Right renal cortex interstitium (tissue), 3 donors: ENCODE results near the gene SPTSSB. TPM values are rescaled to one million over a fixed set of nuclear protein-coding genes. Genes with fewer than 3 reads are reported as not detected.
A peak's percentile ranks its signal among the peaks of the same experiment; 100 is the strongest.

Experiments
- DNase-seq, 3 donors: peaks; one replicate each; pipeline ENCODE4 v3.0.0-alpha.2; 2013; ENCODE audit warnings: low read depth in 3 of 3, low spot score in 2 of 3
- polyA plus RNA-seq, 3 donors: library from polyadenylated mRNA; unstranded; fragments of 120-200 nt; gene quantifications; one replicate each; pipeline ENCODE4 v1.2.1, GENCODE V29; 2013; ENCODE audit not compliant: insufficient read length in 3 of 3

Gene SPTSSB
- polyA plus RNA-seq, 3 donors, result 3.0 to 5.7 (median 3.4) TPM

DNA sequence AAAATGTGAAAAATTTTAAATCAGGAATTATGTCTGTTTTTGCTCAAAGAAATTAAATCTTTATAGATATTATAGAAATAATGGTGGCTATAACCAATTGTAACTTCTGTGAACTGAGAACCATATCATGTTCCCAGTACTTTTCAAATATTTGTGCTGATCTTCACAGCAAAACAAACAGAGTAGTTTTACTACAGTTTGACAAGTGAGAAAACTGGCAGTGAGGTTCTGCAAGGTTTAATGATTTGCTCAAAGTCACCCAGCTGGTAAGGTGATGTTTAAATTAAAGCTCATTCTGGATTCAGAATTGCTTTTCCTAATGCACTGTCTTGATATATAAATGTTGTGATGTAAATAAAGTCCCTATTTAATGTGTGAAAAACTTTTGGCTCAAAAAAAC is 22.0 kb upstream of the SPTSSB start:
- DNase-seq, result no peak

DNA sequence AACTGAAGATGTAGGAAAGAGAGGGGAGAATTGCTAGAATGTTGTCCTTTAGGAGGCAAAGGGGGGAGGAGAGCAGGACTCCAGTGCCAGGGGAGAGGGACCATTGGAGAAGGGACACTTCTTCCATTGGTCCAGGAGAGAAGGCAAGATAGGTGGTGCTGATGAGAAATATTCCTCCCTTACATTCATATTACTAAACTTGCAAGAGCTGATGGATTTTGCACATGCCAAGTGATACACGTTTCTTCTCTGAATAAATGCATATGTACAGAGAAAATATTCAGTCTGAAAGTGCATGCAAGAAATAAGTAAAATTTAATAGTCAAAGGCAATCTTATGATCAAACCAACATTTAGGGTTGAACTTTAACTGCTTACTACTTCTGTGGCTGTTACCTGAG is 21.5 kb upstream of the SPTSSB start:
- no peak for DNase-seq

DNA sequence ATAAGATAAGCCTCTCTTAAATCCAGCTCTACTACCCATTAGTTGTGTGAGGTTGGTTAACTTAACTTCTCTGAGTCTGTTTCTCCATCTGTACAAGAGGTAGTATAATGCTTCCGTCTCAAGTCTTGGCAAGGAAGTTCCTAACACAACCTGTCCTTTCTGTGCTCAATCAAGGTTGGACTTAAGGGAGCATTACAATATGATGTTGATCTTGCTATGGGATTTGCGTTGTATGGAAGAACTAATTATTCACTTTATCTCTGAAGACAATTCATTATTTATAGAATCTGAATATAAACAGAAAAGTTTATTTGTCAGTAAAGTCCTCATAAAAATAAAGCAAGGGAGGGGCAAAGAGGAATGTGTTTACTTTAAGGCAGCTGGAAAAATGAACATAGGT is 18.9 kb upstream of the SPTSSB start:
- DNase-seq, result no peak

DNA sequence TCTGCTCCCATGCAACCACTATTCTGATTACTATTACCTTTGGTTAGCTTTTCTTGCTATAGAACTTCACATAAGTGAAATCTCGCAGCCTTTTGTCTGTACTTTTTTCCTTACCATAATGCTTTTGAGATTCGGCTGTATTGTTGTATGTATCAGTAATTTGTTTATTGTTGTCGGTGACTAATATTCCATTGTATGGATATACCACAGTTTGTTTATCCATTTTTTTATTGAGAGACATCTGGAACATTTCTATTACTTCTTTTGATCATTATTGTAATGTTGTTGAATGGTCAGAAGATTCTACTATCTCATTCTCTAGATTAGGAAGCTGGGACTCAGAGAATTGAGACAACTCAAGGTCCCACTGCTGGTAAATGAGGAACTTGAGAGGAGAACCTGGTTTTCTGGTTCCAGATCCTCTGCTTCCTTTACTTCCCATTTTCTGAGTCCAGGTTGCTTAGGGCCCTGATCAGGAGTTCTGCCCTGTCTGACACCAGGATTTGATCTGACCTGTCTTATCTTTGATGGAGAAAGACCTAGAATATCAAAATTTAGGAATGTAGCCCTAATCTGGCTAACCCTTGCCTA is 18.2 kb upstream of the SPTSSB start:
- DNase-seq, result no peak

DNA sequence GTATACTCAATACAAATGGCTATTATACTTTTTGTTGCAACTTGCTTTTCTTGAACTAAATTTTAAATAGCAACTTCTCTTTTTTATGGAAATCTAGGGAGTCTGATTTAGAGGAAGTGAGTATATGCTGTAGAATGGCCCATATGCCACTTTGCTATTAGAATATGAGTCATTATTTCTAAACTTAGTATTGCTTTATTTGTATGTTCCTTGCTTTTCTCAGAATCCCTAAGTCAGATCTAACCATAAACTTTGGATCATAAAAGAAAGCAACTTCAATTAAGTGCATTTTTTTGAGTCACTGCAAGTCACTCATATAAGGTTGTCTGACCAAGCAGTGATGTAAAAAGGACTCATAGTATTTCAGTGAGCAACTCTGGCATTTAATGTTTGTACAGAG is 17.5 kb upstream of the SPTSSB start:
- no peak for DNase-seq

DNA sequence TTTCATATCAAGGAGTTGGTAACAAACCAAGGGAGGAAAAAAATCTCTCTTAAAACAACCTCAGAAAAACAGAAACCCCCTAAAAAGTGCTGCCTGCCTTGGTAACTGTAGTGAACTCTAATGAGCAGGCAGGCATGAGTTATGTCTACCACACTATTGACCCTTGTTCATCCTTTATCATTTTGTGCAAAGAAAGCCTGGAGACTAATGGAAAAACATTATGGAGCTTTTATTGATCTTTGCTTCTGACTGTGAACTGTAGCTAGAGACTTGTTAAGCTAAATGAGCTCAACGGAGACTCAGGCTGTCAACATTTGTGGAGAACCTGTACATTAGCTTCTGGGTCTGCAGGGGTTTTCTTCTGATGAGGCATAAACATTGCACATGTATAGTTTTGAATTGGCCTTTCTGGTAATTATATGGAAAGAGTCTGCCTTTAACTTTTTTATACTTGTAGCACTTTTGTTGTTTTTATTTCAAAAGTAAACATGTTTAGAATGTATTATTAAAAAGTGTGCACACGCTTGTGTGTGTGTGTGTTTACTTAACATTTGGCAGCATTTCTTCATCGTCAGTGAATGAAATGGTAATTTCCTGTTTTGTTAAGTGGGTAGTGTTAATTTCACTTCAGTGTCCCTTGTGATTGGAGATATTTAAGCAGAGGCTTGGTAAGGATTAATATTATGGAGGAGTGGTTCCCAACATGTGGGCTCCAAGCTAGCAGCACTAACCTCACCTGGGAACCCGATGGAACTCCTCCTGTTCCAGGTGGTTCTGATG is 15.9 kb upstream of the SPTSSB start:
- DNase-seq, result no peak

DNA sequence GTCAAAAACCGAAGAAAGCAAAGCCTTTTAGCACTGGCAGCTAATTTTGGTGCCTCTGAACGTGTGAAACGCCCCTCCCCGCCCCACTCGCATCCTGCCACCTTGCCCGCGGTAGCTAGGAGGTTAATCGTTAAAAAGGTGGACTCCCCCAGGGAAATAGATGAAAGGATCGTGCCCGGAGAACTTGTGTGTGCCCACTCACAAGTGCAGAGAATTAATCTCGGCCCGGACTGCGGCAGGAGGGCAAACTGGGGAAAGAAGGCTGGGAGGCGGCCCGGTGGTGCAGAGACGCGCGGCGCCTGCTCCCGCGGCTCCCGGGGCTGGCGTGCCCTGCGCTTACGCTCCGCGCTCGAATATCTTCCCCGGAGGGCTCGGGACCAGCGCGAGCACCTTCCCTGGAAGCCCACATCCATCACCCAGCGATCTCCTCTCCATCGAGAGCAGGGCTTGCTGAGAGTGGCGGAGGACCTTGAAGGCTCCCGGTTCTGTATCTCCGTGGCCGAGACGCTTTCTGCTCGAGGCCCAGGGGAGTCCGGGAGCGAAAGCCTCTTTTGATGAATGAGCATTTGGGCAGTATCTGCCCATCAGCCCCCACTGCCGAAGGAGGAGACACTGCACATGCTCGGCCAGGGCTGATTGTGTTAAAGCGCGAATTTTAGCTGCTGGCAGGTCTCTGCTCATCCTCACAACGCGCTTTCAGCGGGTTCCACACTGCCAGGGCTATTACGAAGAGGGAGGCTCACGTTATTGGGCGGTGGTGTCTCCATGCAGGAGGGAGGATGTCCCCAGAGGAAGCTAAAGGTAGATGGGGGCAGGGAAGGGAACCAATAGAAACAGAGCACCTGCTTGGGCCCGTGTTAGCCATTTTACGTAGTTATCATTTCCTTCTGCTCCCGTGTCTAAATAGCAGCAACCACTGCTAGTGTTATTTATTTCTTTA is 1.3 kb upstream of the SPTSSB start:
- DNase-seq, result peak; percentile 13 to 16 (median 14)

DNA sequence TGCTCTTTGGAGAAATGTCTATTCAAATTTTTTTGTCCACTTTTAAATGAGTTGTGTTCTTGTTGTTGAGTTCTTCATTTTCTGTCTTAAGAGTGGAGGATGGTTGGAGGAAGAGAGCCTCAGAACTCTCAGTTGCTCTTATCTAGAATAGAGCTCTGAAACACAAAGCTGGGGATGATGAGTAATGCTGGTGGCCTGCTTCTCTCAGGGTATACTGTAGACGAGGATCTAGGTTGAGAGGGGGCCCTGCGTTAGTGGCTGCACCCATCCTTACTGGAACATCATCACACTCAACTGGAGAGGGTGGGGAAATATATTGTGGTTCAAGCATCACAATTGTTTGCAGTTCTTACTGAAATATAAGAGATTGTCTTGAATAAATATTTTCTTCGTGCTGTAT is 1.8 kb downstream of the SPTSSB start:
- no peak for DNase-seq

DNA sequence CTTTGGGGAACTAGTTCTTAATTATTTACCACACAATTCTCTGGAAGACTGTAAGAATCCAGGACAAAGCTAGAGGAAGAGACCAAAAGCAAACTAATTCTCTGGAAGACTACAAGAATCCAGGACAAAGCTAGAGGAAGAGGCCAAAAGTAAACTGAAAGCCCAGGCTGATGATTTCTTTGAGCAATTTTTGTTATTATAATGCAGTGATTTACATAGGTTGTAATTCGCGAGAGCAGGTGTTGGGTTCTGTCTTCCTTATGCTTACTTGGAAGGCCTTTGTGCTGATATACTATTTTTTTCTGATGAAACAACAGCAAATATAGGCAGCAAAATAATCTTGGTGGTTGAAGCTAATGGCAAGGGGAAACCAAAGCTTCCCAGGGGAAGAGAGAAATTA is 5.2 kb downstream of the SPTSSB start:
- no peak for DNase-seq

DNA sequence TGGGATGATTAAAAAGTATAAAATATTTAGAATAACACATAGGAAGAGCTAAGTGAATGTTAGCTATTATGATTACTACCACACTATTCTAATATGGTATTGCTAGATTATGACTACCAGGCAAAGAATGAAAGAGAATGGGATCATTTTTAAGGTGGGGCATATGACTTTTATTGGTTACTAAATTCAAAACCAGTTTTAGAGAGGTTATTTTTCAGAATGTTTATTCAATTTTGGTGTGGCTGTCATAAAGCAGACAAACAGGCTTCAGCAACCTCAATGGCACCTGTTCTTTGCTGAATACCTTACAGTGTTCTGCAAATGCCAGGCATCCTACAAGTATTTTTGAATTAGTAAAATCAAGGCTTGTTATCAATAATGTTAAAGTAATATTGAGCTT is 12.8 kb downstream of the SPTSSB start:
- DNase-seq, result no peak

DNA sequence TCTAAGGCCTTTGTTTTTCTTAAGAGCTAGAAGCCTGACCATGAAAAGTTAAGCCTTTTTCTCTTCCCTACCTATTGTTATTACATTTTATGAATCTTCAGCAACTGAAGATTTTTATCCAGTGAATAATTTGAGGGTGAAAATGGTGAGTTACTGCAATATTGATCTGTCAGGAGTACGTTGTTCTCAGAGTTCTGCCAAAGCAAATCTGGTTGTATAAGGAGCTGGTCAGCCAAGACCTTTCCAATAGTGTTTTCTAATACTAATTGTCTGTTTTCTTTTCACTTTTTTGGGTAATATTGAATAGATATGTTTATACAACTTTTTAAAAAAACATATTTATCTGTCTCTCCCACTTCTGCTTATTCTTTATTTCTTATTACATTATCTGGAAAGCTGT is 15.0 kb downstream of the SPTSSB start:
- no peak for DNase-seq

DNA sequence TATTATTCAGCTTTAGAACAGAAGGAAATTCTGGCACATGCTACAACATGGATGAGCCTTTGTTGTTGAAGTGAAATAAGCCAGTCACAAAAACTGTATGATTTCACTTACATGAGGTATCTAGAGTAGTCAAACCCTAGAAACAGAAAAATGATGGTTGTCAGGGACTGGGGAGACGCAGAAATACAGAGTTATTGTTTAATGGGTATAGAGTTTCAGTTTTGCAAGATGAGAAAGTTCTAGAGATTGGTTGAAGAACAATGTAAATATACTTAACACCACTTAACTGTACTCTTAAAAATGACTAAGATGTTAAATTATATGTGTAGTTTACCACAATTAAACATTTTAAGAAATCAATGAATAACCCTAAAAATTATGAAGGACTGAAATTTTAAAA is 15.8 kb downstream of the SPTSSB start:
- DNase-seq, result no peak

DNA sequence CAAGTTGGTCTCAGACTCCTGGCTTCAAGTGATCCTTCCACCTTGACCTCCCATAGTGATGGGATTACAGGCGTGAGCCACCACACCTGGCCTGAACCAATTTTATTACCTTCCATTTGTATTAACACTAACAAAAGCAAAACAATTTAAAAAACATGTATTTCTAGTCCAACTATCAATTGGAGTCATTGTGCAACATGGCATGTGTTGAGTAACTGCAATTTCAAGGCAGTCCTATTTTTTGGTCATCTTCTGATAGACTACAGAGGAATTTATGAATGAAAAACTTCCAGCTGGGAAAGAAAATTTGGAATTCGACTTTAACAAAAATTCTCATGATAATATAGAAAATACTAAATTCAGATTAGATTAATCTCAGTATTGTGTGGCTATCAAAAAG is 16.8 kb downstream of the SPTSSB start:
- no peak for DNase-seq

DNA sequence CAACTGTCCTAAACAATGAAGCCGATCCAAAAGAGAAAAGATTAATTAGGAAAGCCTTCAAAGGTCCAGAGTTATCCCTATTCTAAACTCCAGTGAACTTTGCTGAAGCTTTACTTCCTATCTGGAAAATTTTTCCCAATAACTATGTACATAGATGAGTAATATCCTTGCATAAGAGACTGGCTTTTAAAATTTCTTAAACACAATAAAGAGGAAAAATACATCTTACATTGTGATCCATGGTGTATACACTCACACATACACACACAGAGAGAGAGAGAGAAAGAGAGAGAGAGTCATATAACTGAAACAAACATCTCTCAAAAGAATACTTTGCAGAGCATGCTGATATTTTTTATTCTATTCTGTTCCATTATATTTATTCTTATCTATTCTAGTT is 20.0 kb downstream of the SPTSSB start:
- no peak for DNase-seq

DNA sequence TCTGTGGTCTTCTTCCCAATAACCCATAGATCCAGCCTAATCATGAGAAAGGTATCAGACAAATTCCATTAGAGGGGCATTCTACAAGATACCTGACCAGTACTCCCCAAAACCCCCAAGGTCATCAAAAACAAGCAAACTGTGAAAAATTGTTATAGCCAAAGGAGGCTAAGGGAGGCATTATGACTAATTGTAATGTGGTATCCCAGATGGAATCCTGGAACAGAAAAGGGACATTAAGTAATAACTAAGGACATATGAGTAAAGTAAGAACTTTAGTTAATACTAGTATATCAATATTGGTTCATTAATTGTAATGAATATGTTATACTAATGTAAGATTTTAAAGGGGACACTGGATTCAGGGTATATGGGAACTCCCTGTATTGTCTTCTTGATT is 20.4 kb downstream of the SPTSSB start:
- DNase-seq, result no peak

DNA sequence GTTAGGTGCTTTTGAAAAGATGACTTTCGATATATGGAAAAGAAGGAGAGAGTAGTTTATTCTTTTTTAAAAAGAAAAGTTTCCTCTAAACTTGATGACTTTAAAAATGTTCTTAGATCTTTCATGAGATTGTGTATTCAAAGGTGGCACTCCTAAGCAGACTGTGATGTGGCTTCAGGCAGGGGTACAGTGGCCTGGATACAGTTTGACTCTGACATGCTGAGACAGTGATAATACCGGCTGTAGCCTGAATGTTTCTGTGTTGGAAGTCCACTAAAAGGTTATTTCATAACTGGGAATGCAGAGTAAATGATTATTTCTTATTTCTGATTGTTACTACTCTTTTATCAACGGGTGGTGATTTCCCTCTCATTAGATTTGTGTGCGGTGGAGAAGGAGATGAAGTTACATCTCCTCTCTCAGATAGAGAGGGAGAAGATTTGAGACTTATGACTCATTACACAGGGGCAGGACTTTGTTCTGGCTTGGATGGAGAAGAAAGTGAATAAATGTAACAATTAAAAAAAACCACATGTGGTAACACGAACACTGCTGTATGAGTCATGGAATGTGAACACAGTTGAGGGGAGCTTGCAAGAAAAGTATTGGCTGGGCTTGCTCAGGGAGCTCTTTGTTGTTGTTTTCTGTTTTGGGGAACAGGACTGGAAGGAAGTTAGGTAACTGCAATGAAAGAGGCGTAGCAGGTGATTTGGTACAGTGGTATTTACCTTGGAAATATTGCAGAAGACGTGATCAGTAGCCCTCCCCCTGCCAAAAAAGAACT is 21.6 kb downstream of the SPTSSB start:
- no peak for DNase-seq

DNA sequence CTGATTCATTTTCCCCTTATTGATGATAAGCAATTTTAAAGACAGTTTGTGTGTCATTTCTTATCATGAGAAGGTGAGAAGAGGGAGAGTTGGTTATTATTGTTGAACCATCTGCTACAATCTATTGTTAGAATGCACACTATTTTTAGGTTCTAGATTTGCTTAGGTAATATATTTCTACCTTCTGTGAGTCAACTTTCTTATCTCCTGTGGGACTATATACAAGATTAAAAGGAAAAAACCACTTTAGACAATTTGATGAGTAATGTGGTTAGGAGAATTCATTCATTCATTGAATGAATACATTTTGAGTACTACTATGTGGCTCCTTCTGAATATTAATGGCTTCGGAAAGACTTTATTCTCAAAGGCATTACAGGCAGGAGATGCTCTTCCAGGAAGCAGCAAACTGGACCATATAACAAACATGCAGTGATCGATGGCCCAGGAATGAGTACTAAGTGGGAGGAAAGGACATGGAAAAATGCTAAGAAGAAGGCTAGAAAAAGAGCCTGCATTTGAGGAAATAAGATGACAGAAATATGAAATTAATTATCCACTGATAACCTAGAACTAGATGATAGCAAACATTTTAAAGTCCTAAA is 22.4 kb downstream of the SPTSSB start:
- DNase-seq, result no peak

DNA sequence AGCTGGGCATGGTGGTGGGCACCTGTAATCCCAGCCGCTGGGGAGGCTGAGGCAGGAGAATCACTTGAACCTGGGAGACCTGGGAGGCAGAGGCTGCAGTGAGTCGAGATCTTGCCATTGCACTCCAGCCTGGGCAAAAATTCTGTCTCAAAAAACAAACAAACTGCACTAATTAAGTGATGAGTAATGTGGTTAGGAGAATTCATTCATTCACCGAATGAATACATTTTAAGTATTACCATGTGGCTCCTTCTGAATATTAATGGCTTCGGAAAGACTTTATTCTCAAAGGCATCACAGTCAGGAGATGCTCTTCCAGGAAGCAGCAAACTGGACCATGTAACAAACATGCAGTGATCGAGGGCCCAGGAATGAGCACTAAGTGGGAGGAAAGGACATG is 23.6 kb downstream of the SPTSSB start:
- DNase-seq, result no peak

DNA sequence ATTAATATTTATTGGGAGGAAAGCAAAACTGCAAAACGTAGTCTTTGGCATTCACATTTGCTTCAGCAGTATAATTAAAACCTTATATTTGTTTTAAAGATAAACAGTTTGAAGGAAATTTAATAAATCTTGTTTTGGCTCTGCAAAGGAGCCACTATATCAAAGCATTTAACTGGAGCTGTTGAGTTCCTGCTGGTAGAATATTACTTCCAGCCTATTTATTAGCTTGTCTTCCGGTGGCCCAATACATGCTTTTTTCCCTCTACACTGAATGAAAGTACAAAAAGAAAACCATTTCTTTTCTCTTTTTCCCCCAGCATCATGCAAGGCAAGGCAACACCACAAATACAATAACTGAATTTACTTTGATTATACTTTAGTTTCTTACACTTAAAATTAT is 26.3 kb downstream of the SPTSSB start:
- no peak for DNase-seq

DNA sequence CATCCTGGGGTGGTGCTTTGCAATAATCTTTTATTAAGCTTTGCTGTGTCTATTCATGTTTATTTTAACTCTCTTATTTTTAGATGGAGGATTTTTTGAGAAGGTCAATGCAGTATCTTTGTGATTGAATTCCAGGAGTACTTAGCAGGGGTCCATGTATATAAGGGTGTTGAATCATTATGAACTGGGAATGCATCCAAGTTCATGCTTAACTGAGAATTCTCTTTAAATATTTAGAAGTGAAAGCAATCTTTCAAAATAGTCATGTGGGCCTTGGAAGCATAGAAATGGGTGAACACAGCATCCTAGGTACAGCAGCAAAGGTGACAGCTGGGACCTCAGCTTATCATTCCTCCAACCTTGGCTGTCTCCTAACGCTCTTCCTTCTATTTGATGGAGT is 27.3 kb downstream of the SPTSSB start:
- DNase-seq, result no peak
